ENCODE data around the gene COL25A1. TPM values are rescaled to one million over a fixed set of nuclear protein-coding genes. Genes with fewer than 3 reads are reported as not detected.

Gene COL25A1
- total and polyA plus RNA-seq, 4 donors = 0.61 to 4.4 (median 2.1) TPM

DNA sequence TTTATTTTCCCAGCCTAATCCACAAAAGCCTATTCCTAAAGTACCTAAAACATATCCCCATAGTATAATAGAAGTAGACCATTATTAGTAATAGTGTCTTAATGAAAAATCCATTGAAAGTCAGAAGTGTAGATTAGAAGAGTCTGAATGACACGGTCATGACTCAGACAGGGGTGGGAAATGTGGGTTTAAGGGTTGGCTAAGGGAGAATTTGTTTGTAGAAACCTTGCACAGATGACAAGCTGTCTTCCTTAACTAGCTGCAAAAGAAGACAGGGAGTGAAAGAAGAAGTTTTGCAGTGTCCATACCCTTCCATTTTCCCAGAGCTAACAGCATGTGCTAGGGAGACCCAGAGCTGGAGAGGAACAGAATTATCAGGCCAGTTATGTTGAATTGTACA, 296.9 kb downstream of the COL25A1 start (continued):
- no peak for TF ChIP-seq RAD21 (IDR thresholded peaks at IDR 0.05)

GRCh38 chr4:109004418-109004817, 298.0 kb downstream of the COL25A1 start:
- DNase-seq (ENCODE audit: low spot score) = no peak
- Histone ChIP-seq H3K27ac (ENCODE audit: low read depth in 1 of 2, low read length in 2 of 2) (no peak overlapping the region), H3K27me3 (ENCODE audit: control insufficient read depth in 4 of 4, insufficient read depth in 4 of 4, low read length in 3 of 4) (no peaks in the 10 kb centered on the region), H3K36me3 (ENCODE audit: control insufficient read depth in 4 of 4, insufficient read depth in 3 of 4, low read depth in 1 of 4, low read length in 3 of 4) (no peaks in the 10 kb centered on the region), H3K9ac (ENCODE audit: low read depth in 1 of 2, low read length in 2 of 2) (no peak overlapping the region), H3K4me1 (ENCODE audit: control insufficient read depth in 4 of 4, insufficient read depth in 4 of 4, low read length in 3 of 4) (no peaks in the 10 kb centered on the region), H3K9me3 (ENCODE audit: control insufficient read depth in 4 of 4, low read length in 3 of 4) (no peaks in the 10 kb centered on the region), H3K4me3 (ENCODE audit: low read depth in 1 of 3, low read length in 3 of 3) (no peak overlapping the region)
- WGBS = 76% methylated on average over 4 of the region's 4 CpGs
- TF ChIP-seq FOXA1 (IDR thresholded peaks at IDR 0.05) (no peak), JUND (IDR thresholded peaks at IDR 0.05) (no peak), CTCF (IDR thresholded peaks at IDR 0.05; ENCODE audit: low read depth, low read length, missing input control) (no peak), GABPA (IDR thresholded peaks at IDR 0.05 in 1 of 2, conservative IDR thresholded peaks at IDR 0.05 in 1 of 2) (no peak), RAD21 (IDR thresholded peaks at IDR 0.05) (no peak), HNF4G (IDR thresholded peaks at IDR 0.05) (no peak), EGR1 (IDR thresholded peaks at IDR 0.05; ENCODE audit: low read depth in 2 of 2) (no peak), HNF4A (conservative IDR thresholded peaks at IDR 0.05) (no peak), TAF1 (conservative IDR thresholded peaks at IDR 0.05) (no peak)
- TF ChIP-seq, protein P1, sequence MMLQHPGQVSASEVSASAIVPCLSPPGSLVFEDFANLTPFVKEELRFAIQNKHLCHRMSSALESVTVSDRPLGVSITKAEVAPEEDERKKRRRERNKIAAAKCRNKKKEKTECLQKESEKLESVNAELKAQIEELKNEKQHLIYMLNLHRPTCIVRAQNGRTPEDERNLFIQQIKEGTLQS (IDR thresholded peaks at IDR 0.05) = no peak
- TF ChIP-seq, protein P2, sequence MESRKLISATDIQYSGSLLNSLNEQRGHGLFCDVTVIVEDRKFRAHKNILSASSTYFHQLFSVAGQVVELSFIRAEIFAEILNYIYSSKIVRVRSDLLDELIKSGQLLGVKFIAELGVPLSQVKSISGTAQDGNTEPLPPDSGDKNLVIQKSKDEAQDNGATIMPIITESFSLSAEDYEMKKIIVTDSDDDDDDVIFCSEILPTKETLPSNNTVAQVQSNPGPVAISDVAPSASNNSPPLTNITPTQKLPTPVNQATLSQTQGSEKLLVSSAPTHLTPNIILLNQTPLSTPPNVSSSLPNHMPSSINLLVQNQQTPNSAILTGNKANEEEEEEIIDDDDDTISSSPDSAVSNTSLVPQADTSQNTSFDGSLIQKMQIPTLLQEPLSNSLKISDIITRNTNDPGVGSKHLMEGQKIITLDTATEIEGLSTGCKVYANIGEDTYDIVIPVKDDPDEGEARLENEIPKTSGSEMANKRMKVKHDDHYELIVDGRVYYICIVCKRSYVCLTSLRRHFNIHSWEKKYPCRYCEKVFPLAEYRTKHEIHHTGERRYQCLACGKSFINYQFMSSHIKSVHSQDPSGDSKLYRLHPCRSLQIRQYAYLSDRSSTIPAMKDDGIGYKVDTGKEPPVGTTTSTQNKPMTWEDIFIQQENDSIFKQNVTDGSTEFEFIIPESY (IDR thresholded peaks at IDR 0.05) = no peak

- Histone ChIP-seq H3K27me3 (ENCODE audit: control insufficient read depth in 4 of 4, insufficient read depth in 4 of 4, low read length in 3 of 4) (no peaks in the 10 kb centered on the region), H3K4me3 (ENCODE audit: low read depth in 1 of 3, low read length in 3 of 3) (no peak overlapping the region), H3K9me3 (ENCODE audit: control insufficient read depth in 4 of 4, low read length in 3 of 4) (no peaks in the 10 kb centered on the region), H3K9ac (ENCODE audit: low read depth in 1 of 2, low read length in 2 of 2) (no peak overlapping the region), H3K27ac (ENCODE audit: low read depth in 1 of 2, low read length in 2 of 2) (no peak overlapping the region), H3K4me1 (ENCODE audit: control insufficient read depth in 4 of 4, insufficient read depth in 4 of 4, low read length in 3 of 4) (no peaks in the 10 kb centered on the region), H3K36me3 (ENCODE audit: control insufficient read depth in 4 of 4, insufficient read depth in 3 of 4, low read depth in 1 of 4, low read length in 3 of 4) (no peaks in the 10 kb centered on the region)
- TF ChIP-seq SP1 (IDR thresholded peaks at IDR 0.05) (no peak), HNF4G (IDR thresholded peaks at IDR 0.05) (no peak), RXRA (IDR thresholded peaks at IDR 0.05) (no peak), EGR1 (IDR thresholded peaks at IDR 0.05; ENCODE audit: low read depth in 2 of 2) (no peak), MAX (IDR thresholded peaks at IDR 0.05) (no peak), RAD21 (IDR thresholded peaks at IDR 0.05) (no peak), HNF4A (conservative IDR thresholded peaks at IDR 0.05) (no peak), GABPA (IDR thresholded peaks at IDR 0.05 in 1 of 2, conservative IDR thresholded peaks at IDR 0.05 in 1 of 2) (no peak), TAF1 (conservative IDR thresholded peaks at IDR 0.05) (no peak), FOXA1 (IDR thresholded peaks at IDR 0.05) (no peak), NR2F2 (IDR thresholded peaks at IDR 0.05) (no peak), JUND (IDR thresholded peaks at IDR 0.05) (no peak), REST (IDR thresholded peaks at IDR 0.05) (no peak), YY1 (IDR thresholded peaks at IDR 0.05) (no peak)
- TF ChIP-seq, protein P2 (IDR thresholded peaks at IDR 0.05) = no peak
- TF ChIP-seq, protein P1 (IDR thresholded peaks at IDR 0.05) = no peak
- WGBS = 79% methylated on average over 2 of the region's 2 CpGs
- no peak for DNase-seq (ENCODE audit: low spot score)
These were observed 298.5 kb downstream of the COL25A1 start for GRCh38 chr4:109003964-109004363.
